ENCODE data around the gene AVPR1A.

Gene AVPR1A

GRCh38 chr12:63155375-63155774, 4.4 kb upstream of the AVPR1A start:
- no peak for DNase-seq (ENCODE audit: low read depth)
- no peak overlapping the region for H3K4me3 ChIP-seq (ENCODE audit: low read depth, low read length)
- TF ChIP-seq CTCF (IDR thresholded peaks at IDR 0.05; ENCODE audit: low read depth, low read length, missing control alignments) = no peak

DNA sequence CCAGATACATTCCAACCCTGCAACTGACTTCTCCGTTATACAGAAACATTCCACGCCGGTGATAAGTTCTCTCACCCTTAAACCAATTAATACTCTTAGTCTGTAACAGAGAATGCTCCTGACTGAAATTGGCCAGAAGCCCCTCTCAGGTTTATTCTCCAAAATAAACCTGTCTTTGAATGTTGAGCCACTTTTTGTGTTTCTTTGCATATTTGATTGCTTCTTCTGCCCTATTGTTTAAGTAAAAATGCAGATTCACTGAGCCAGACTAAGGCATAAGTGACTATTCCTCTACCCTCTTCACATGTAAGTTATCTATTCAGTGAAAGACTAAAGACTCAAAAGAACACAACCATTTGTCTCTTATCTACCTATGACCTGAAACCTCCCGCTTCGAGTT, 3.6 kb upstream of the AVPR1A start:
- DNase-seq (ENCODE audit: low read depth) = no peak
- H3K4me3 ChIP-seq (ENCODE audit: low read depth, low read length) = no peak overlapping the region
- TF ChIP-seq CTCF (IDR thresholded peaks at IDR 0.05; ENCODE audit: low read depth, low read length, missing control alignments) = no peak

GRCh38 chr12:63152321-63152700, 1.3 kb upstream of the AVPR1A start:
- no peak overlapping the region for H3K4me3 ChIP-seq (ENCODE audit: low read depth, low read length)
- DNase-seq (ENCODE audit: low read depth) = no peak
- TF ChIP-seq CTCF (IDR thresholded peaks at IDR 0.05; ENCODE audit: low read depth, low read length, missing control alignments) = no peak

GRCh38 chr12:63151623-63152320, 771 bp upstream of the AVPR1A start:
- H3K4me3 ChIP-seq (ENCODE audit: low read depth, low read length) = no peak overlapping the region
- TF ChIP-seq CTCF (IDR thresholded peaks at IDR 0.05; ENCODE audit: low read depth, low read length, missing control alignments) = peak; percentile 71
- DNase-seq (ENCODE audit: low read depth) = no peak

DNA sequence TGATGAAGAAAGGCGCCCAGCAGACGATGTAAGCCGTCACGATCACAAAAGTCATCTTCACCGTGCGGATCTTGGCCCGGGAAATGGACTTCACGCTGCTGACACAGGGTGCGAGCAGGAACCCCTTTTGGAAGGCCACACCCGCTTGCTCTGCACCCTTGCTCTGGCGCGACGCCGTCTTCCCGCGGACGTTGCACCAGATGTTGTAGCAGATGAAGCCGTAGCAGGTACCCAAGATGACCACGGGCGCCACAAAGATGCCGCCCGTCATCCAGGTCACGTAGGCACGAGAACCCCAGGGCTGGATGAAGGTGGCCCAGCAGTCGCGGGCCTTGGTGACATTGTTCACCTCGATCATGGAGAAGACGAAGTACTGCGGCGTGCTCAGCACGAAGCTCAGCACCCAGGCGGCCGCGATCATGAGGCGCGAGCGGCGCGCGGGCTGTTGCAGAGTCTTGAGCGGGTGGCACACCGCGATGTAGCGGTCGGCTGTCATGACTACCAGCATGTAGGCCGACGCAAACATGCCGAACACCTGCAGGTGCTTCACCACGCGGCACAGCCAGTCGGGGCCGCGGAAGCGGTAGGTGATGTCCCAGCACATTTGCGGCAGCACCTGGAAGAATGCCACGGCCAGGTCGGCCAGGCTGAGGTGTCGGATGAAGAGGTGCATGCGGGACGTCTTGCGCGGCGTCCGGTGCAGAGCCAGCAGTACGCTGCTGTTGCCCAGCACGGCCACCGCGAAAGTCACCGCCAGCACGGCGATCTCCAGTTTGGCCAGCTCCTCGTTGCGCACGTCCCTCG, 890 bp downstream of the AVPR1A start:
- H3K4me3 ChIP-seq (ENCODE audit: low read depth, low read length) = no peak overlapping the region
- no peak for DNase-seq (ENCODE audit: low read depth)
- no peak for TF ChIP-seq CTCF (IDR thresholded peaks at IDR 0.05; ENCODE audit: low read depth, low read length, missing control alignments)

DNA sequence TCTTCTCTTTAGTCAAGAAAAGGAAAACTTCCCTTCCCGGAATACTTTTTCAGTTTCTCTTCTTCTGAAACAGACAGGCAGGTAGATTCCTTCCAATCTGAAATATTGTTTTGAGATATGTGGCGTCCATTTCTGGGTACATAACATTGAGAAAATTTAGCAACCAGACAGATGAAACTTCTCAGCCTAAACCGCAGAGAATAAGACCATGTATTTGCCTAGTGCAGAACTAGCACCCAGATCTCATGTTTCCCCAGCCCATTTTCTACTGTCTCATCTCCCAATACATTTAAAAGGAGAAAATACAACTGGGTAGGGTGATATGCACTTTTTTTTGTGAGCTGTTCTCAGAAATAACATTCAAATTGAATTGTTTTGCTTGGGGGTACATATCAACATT, 6.4 kb downstream of the AVPR1A start:
- no peak for DNase-seq (ENCODE audit: low read depth)
- TF ChIP-seq CTCF (IDR thresholded peaks at IDR 0.05; ENCODE audit: low read depth, low read length, missing control alignments) = no peak
- H3K4me3 ChIP-seq (ENCODE audit: low read depth, low read length) = no peak overlapping the region
